GM21528 (cell line): ENCODE data around the gene DPH3.
"Not testable (repeated sequence)": the region's sequence is repeated elsewhere in the genome, so short reads cannot be mapped to it uniquely, and the experiment has no call there.

Experiments used
- ATAC-seq: cut with Tn5 transposase; IDR thresholded peaks from one replicate; pipeline ENCODE4 v1.9.1; 2021; ENCODE audit warnings: mild to moderate bottlenecking, moderate library complexity; ENCODE audit not compliant: unreplicated experiment, low FRiP score

Gene DPH3

DNA sequence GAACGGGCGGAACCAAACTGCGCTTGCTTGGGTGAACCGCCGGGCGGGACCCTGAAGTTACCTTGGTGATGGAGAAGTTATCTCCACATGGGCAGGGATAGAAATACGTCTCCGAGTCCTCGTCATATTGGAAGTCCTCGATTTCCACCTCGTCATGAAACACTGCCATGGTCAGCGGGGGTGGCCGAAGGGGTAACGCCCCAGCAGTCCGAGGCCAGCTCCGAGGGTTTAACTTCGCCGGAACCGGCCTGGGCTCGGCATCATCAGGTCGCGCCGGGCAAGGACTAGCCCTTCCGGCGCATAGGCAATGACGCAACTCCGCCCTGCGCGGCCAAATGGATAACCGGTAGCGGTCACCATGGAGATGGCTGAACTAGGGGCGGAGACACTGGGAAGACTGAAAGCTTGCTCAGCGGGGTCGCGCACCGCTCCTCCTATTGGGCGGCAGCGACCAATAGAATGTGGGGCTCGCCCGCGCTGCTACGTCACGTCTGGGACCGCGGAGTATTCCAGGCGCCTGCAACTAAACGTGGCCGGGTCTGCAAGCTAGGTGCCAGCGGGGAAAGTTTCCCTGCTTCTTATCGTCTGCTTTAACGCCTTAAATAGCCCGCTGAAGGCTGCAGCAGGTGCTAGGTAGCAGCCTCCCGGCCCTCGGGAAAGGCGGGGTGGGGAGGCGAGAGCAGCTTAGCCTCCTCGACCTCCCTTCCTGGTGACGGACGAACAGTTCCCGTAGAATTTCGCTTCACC lies at the start of gene DPH3, which contains the start of gene OXNAD1:
Gene DPH3, minus strand, starts transcription at position 236 of the 747 bp plus-strand sequence. Its CDS starts 67 bp downstream, at position 169.
Gene OXNAD1, plus strand, starts transcription at position 505 of the 747 bp plus-strand sequence. CDS start 5,741 bp downstream, outside the sequence.
- peak; percentile 99 for ATAC-seq

GRCh38 chr3:16313886-16314645 lies 49.3 kb upstream of the DPH3 start:
- ATAC-seq: no peak

DNA sequence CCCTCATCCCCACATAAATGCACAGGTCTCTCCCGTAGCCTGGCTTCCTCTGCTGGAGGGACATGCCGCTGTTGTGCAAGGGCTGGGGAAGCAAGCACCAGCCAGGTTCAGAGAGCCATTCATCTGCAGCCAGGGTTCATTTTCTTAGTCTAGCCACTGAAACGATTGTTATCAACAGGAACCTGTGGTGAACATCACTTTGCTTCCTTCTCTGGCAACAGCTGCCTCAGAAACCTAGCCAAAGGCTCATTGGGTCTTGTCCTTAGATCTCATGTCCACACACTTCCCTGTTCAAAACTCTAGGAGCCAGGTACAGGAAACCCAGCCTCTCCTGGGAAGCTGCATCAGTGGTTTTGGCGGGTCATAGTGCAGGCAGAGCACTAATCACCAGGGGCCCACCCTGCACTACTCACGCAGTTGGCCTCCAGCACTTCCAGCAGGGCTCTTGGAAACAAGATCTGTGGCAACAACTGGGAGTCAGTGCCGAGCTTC lies 47.3 kb upstream of the DPH3 start:
- ATAC-seq: peak; percentile 65

DNA sequence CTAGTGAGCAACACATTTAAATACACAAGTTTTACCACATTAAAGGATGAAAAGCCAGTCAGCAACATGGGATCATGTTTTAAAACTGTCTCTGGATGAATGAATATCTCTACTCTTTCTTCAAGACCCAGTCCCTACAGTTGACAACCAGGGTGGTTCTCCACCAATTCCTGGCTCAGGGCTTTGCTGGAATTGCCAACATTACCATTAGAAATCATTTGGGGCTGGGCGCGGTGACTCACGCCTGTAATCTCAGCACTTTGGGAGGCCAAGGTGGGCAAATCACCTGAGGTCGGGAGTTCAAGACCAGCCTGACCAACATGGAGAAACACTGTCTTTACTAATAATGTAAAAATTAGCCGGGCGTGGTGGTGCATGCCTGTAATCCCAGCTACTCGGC lies 45.7 kb upstream of the DPH3 start:
- not testable (repeated sequence) for ATAC-seq

GRCh38 chr3:16309558-16309957 lies 44.8 kb upstream of the DPH3 start:
- peak; percentile 89 for ATAC-seq

DNA sequence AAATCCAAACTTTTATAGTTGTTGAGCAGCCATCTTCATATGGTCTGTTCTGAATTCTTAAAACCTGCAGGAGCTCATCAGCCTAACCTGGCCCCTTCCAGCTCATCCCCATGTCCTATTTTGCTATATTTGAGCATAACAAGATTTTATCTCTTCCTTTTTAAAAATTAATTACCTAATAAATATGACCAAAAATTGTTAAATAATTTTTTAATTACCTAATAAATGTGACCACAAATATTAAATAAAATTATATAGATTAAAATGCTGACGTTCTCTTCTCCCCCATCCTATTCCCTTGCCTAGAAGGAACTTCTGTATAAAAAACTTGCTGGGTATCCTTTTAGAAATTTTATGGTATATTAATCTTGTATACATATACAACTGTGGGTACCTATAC lies 44.0 kb upstream of the DPH3 start:
- ATAC-seq: no peak

DNA sequence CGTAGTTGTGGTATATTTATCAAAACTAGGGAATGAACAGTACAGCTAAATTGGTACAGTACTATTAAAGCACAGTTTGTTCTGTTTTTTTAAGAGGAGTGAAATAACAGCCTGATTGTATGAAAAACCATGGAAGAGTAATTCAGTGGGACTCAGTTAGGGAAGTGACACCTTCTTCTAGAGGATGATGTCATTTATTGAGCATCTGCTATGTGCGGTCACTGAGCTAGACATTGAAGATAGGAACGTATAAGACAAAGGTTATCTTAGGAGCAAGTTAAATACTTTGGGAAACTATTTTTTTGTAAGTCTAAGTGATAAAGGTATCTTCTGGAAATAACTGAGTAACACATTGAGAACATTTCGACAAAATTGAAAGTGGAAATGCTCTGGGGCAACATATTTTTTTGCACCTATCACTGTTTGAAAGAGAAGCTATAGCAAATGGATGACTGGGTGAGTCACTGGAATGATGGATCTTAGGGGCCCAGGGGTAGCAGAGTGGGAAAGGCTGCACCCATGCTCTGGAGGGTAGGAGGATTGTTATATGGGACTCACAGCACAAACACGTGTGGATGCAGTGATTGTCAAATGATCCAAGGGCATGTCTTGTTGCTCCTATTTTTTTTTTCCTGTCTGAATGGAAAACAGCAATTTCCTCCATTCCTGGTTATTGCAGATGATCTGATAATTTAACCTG lies 43.2 kb upstream of the DPH3 start:
- ATAC-seq: no peak

DNA sequence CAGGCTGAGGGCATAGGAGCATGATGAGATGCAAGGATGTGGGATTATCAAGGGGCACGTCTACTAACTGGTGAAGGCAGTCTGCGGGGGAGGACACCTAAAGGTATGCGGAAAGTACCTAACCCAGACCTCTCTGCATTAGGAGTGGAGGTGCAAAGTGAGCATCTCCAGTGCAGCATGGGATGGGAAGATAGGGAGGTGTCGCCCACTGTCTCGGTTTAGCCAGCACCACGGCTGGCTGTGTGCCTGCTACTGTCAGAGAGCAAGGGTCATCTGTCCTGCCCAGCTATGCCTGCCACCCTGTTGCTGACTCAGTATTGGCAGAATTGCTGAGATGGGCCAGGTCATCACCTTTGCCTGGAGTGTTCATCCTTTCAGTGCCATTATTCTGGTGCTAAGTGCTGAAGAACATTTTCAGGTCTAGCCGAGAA lies 40.4 kb upstream of the DPH3 start:
- no peak for ATAC-seq

GRCh38 chr3:16304061-16305010 lies 39.6 kb upstream of the DPH3 start:
- no peak for ATAC-seq

DNA sequence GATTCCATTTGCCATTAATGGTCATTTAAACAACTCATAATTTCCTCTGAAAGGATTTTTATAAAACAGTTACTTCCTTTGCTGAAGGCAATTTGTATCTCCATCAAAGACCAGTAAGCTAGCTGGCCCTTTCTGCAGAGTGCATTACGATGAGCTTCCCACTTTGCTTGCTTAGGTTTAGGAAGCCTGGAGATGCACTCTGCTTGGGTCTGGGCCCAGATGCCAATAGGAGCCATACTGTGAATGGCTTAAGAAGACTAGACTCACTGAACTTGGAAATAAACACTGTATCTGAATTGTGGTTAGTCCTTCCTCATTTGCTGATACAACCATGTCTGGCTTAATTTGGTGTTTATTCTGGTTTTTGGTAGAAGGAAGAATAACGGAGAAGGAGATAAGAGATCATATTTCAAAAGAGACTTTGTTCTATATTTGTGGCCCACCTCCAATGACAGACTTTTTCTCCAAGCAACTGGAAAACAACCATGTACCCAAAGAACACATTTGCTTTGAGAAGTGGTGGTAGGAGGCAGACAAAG lies 38.4 kb upstream of the DPH3 start:
- no peak for ATAC-seq

DNA sequence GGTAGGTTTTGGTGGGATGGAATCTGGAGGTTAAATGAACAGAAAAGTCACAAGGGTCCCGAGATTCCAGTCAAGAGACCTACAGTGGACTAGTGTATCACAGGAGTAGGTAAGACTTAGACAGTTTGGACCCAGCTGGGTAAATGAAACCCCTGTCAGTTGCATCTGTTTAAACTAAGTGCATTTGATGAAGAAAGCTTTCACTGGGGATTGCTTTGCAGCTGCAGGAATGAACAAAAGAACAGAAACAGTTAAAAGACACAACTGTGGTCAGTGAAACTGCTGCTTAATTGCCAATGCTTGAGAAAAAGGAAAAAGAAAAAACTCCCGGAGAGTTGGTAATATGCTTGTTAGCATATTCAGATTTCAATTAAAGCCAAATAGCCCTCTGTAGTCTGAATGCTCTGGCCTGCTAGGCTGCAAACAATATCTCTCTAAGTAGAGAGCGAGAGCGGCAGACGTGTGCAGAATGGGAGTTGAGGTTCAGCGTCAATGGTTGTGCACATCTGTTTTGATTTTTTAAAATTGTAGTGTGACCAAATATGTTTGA lies 37.4 kb upstream of the DPH3 start:
- no peak for ATAC-seq

DNA sequence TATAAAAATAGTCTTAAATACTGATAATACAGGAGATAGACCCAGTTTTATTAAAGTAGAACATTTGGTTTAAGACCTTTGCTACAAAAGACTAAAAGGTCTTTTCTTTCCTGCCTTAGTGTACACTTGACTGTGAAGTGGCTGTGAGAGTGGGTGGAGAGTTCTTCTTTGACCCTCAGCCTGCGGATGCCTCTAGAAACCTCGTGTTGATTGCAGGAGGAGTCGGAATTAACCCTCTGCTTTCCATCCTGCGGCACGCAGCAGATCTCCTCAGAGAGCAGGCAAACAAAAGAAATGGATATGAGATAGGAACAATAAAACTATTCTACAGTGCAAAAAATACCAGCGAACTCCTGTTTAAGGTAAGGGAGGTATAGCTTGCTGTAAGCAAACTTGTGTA lies 36.8 kb upstream of the DPH3 start:
- ATAC-seq: no peak

- ATAC-seq: peak; percentile 60
These were observed 36.2 kb upstream of the DPH3 start for GRCh38 chr3:16300881-16301359.

GRCh38 chr3:16300307-16300706 lies 35.6 kb upstream of the DPH3 start:
- no peak for ATAC-seq

DNA sequence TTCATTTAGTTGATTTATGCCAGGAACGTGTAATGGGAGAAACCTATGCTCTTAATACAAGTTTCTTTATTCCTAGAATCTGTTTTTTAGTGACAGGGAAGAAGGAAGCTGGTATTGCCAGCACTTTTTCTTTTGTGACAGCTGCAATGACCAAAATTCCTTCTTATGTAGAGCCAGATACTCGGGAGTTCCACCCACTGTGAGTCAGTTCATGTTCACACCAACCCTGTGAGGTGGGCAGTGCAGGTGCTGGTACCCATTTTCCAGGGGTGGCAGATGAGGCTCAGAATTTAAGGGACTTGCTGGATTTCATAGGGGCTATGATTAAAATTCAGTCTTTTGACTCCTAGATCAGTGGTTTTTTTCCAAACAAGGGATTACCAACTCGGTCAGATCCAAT lies 35.0 kb upstream of the DPH3 start:
- no peak for ATAC-seq

- ATAC-seq: no peak
These were observed 34.1 kb upstream of the DPH3 start for GRCh38 chr3:16298891-16299290.

- no peak for ATAC-seq
These were observed 33.5 kb upstream of the DPH3 start for GRCh38 chr3:16297997-16298885.

- ATAC-seq: no peak
These were observed 30.7 kb upstream of the DPH3 start for GRCh38 chr3:16295298-16295890.
